SK-N-SH (cell line): ENCODE data around the gene ACP5. TPM values are rescaled to one million over a fixed set of nuclear protein-coding genes. Genes with fewer than 3 reads are reported as not detected.
"Not testable (repeated sequence)": the region's sequence is repeated elsewhere in the genome, so short reads cannot be mapped to it uniquely, and the experiment has no call there.

Source experiments
- CTCF ChIA-PET: fragments of 300-600, 350-600 bp; formaldehyde crosslinking; extraction: SDS; loops from one replicate; lab custom pipeline; 2021; lab: Yijun Ruan, JAX
- POLR2A ChIA-PET: fragments of 350-600 bp; sonication (Branson Sonifier 250); formaldehyde crosslinking; extraction: SDS; loops from one replicate; lab custom pipeline; 2020; ENCODE audit warnings: antibody characterized with exemption, inconsistent platforms; lab: Yijun Ruan, JAX
- DNase-seq: peaks from one replicate; pipeline ENCODE4 v3.0.0; 2012
- H2AFZ ChIP-seq: fragments of 200-600 bp; sonication (generic); 2 replicates; pipeline ENCODE4 v1.8.1; 2016; ENCODE audit warnings: antibody characterized with exemption, mild to moderate bottlenecking, low read depth
- H3F3A ChIP-seq: fragments of 200-600 bp; sonication (generic); replicated peaks from 2 replicates; pipeline ENCODE3; 2016; ENCODE audit warnings: antibody characterized with exemption, mild to moderate bottlenecking; ENCODE audit not compliant: insufficient read depth
- H3K27ac ChIP-seq, 2 experiments: fragments of 200-500 bp in 1 of 2; fragments of 200-600 bp in 1 of 2; sonication (Bioruptor generic) in 1 of 2; sonication (generic), shearing (Covaris generic) in 1 of 2; 2 replicates each; pipeline versions ENCODE4 v1.5.1 to v1.6.1; 2014 to 2016; ENCODE audit warnings: low read depth in 2 of 2, inconsistent platforms in 1 of 2, low read length in 1 of 2, mild to moderate bottlenecking in 1 of 2, mixed read lengths in 1 of 2
- H3K27me3 ChIP-seq: fragments of 200-600 bp; sonication (generic), shearing (Covaris generic); 2 replicates; pipeline ENCODE4 v1.6.1; 2016; ENCODE audit warnings: mixed run types; ENCODE audit not compliant: insufficient read depth
- H3K36me3 ChIP-seq, 2 experiments: fragments of 200-500 bp in 1 of 2; fragments of 200-600 bp in 1 of 2; sonication (Bioruptor generic) in 1 of 2; sonication (generic) in 1 of 2; replicated peaks in 1 of 2; 2 replicates each; pipeline versions ENCODE3 to v1.5.1; 2014 to 2016; ENCODE audit warnings: low read length in 1 of 2, mild to moderate bottlenecking in 1 of 2; ENCODE audit not compliant: insufficient read depth in 2 of 2, control insufficient read depth in 1 of 2
- H3K4me1 ChIP-seq, 2 experiments: fragments of 200-500 bp in 1 of 2; fragments of 200-600 bp in 1 of 2; sonication (Bioruptor generic) in 1 of 2; sonication (generic), shearing (Covaris generic) in 1 of 2; 2 replicates each; pipeline versions ENCODE4 v1.5.1 to v1.6.1; 2014 to 2016; ENCODE audit warnings: low read depth in 1 of 2, low read length in 1 of 2, mixed run types in 1 of 2; ENCODE audit not compliant: insufficient read depth in 2 of 2, control insufficient read depth in 1 of 2
- H3K4me2 ChIP-seq: fragments of 200-600 bp; sonication (generic), shearing (Covaris generic); 2 replicates; pipeline ENCODE4 v1.6.1; 2017; ENCODE audit warnings: mixed run types
- H3K4me3 ChIP-seq, 2 experiments: fragments of 200-500 bp in 1 of 2; fragments of 200-600 bp in 1 of 2; sonication (Bioruptor generic) in 1 of 2; sonication (generic), shearing (Covaris generic) in 1 of 2; 2 replicates each; pipeline versions ENCODE4 v1.5.1 to v1.8.1; 2014 to 2016; ENCODE audit warnings: low read depth in 2 of 2, inconsistent platforms in 1 of 2, low read length in 1 of 2, mild to moderate bottlenecking in 1 of 2, mixed read lengths in 1 of 2, moderate library complexity in 1 of 2
- H3K79me2 ChIP-seq: fragments of 200-600 bp; sonication (generic); 2 replicates; pipeline ENCODE4 v1.8.1; 2017; ENCODE audit warnings: mild to moderate bottlenecking; ENCODE audit not compliant: insufficient read depth
- H3K9ac ChIP-seq: fragments of 200-600 bp; sonication (generic); 2 replicates; pipeline ENCODE4 v1.6.1; 2017; ENCODE audit warnings: mixed run types
- H3K9me2 ChIP-seq: fragments of 200-600 bp; sonication (generic); 2 replicates; pipeline ENCODE4 v1.6.1; 2017; ENCODE audit warnings: mixed run types
- H3K9me3 ChIP-seq: fragments of 200-600 bp; sonication (generic); 2 replicates; pipeline ENCODE4 v1.6.1; 2017; ENCODE audit warnings: mixed run types, mild to moderate bottlenecking, moderate library complexity
- H4K20me1 ChIP-seq: fragments of 200-600 bp; sonication (generic); 2 replicates; pipeline ENCODE4 v1.6.1; 2017; ENCODE audit warnings: mild to moderate bottlenecking, mixed run types; ENCODE audit not compliant: insufficient read depth
- CHD2 ChIP-seq: fragments of 150-350 bp; IDR thresholded peaks from 2 replicates; pipeline ENCODE4 v1.6.1; 2018; ENCODE audit warnings: low read length; ENCODE audit not compliant: partially characterized antibody
- FOXM1 ChIP-seq: IDR thresholded peaks from 2 replicates; pipeline ENCODE4 v1.4.0; 2012; ENCODE audit warnings: low read depth, mild to moderate bottlenecking
- MEF2A ChIP-seq: IDR thresholded peaks from 2 replicates; pipeline ENCODE4 v1.4.0; 2012; ENCODE audit warnings: low read depth, borderline replicate concordance
- MXI1 ChIP-seq: IDR thresholded peaks from 2 replicates; pipeline ENCODE4 v1.6.1; 2012; ENCODE audit warnings: mild to moderate bottlenecking, low read depth, low read length, improper control_type of control experiment
- NRF1 ChIP-seq: IDR thresholded peaks from 2 replicates; pipeline ENCODE4 v1.6.1; 2012; ENCODE audit warnings: low read depth, mild to moderate bottlenecking, low read length
- POLR2AphosphoS5 ChIP-seq: IDR thresholded peaks from 2 replicates; pipeline ENCODE4 v1.6.1; 2012; ENCODE audit warnings: low read depth, low read length
- RAD21 ChIP-seq: IDR thresholded peaks from 2 replicates; pipeline ENCODE4 v1.6.1; 2012; ENCODE audit warnings: mild to moderate bottlenecking, low read length
- RCOR1 ChIP-seq: fragments of 150-350 bp; IDR thresholded peaks from 2 replicates; pipeline ENCODE4 v1.6.1; 2017; ENCODE audit warnings: antibody characterized with exemption, low read length
- RXRA ChIP-seq: IDR thresholded peaks from 2 replicates; pipeline ENCODE4 v1.4.0; 2012; ENCODE audit warnings: low read depth, mild to moderate bottlenecking, borderline replicate concordance
- WGBS: methylation state at CpG from one replicate; pipeline ENCODE4 v1.1.6; 2017; ENCODE audit warnings: low lambda C conversion rate; 5-methylcytosine and 5-hydroxymethylcytosine counted together
- polyA plus RNA-seq, 3 experiments: library from polyadenylated mRNA; depleted of rRNA; stranded (reverse); fragments of >200 nt; gene quantifications; 2 replicates each; pipeline ENCODE4 v1.2.3, GENCODE V29; 2012
- TF ChIP-seq, protein P1 (sequence below): IDR thresholded peaks from 2 replicates; pipeline ENCODE4 v1.4.0; 2012; ENCODE audit warnings: low read depth, borderline replicate concordance
- TF ChIP-seq, protein P2 (sequence below): IDR thresholded peaks from 2 replicates; pipeline ENCODE4 v1.4.0; 2012; ENCODE audit warnings: low read depth, borderline replicate concordance
- TF ChIP-seq, protein P3 (sequence below): fragments of 150-350 bp; IDR thresholded peaks from 2 replicates; pipeline ENCODE4 v1.6.1; 2017; ENCODE audit warnings: antibody characterized with exemption, low read length, low read depth, borderline replicate concordance
- TF ChIP-seq, protein P4 (sequence below): IDR thresholded peaks from 2 replicates; pipeline ENCODE4; 2012

Gene ACP5
- polyA plus RNA-seq, 1 of the 3 experiments (the other 2 are of a cell fraction): 0.87 TPM

DNA sequence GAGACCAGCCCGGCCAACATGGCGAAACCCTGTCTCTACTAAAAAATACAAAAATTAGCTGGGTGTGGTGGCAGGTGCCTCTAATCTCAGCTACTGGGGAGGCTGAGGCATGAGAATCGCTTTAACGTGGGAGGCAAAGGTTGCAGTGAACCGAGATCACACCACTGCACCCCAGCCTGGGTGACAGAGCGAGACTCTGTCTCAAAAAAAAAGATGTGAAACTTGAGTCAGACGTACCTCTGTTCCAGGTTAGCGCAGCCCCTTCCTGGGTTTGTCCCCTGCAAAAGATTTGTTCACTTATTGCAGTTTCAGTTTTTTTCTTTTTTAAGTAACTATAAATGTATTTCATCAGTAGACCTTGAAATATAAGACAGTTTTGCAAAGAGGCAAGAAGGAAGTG is 22.3 kb upstream of the ACP5 start:
- CTCF ChIA-PET: not testable (repeated sequence)
- 99% methylated on average over 8 of the region's 8 CpGs for WGBS

DNA sequence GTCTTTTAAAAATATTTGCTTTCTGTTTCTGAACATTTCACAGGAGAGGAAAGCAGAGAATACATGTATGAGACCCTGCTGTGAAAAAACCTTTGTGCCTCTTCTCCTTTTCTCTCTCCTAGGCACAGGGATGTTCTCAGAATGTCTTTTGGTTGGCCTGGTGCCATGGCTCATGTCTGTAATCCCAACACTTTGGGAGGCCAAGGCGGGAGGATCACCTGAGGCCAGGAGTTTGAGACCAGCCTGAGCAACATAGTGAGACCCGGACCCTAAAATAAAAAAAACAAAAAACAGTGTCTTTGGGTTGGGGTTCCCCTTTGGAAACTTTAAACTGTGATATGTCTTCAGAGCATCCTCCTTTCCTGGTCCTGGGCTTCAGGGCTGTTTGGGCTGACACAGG is 21.3 kb upstream of the ACP5 start:
- Histone ChIP-seq H3K27me3 (no peaks in the 10 kb centered on the region), H3K4me1 (peaks cover 0 to 5% of the 10 kb centered on the region in 2 experiments; a peak in 2 of 4 replicates), H3K4me2 (peak overlapping the region; percentile 90), H3F3A (no peaks in the 10 kb centered on the region), H3K27ac (no peak overlapping the region), H3K9me3 (no peaks in the 10 kb centered on the region), H3K79me2 (peaks cover 65% of the 10 kb centered on the region), H3K9ac (peak overlapping the region; percentile 99; the same call in 1 of the 2 replicates), H3K36me3 (peaks cover 0 to 40% of the 10 kb centered on the region in 2 experiments), H2AFZ (no peak overlapping the region), H3K4me3 (peak overlapping the region; percentile 70 to 96; a peak in 3 of 4 replicates), H3K9me2 (no peaks in the 10 kb centered on the region), H4K20me1 (peaks cover 37% of the 10 kb centered on the region)
- TF ChIP-seq RAD21: no peak
- no peak for TF ChIP-seq RXRA
- TF ChIP-seq, protein P1, sequence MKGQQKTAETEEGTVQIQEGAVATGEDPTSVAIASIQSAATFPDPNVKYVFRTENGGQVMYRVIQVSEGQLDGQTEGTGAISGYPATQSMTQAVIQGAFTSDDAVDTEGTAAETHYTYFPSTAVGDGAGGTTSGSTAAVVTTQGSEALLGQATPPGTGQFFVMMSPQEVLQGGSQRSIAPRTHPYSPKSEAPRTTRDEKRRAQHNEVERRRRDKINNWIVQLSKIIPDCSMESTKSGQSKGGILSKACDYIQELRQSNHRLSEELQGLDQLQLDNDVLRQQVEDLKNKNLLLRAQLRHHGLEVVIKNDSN: no peak
- TF ChIP-seq, protein P2, sequence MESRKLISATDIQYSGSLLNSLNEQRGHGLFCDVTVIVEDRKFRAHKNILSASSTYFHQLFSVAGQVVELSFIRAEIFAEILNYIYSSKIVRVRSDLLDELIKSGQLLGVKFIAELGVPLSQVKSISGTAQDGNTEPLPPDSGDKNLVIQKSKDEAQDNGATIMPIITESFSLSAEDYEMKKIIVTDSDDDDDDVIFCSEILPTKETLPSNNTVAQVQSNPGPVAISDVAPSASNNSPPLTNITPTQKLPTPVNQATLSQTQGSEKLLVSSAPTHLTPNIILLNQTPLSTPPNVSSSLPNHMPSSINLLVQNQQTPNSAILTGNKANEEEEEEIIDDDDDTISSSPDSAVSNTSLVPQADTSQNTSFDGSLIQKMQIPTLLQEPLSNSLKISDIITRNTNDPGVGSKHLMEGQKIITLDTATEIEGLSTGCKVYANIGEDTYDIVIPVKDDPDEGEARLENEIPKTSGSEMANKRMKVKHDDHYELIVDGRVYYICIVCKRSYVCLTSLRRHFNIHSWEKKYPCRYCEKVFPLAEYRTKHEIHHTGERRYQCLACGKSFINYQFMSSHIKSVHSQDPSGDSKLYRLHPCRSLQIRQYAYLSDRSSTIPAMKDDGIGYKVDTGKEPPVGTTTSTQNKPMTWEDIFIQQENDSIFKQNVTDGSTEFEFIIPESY: no peak
- TF ChIP-seq, protein P3, sequence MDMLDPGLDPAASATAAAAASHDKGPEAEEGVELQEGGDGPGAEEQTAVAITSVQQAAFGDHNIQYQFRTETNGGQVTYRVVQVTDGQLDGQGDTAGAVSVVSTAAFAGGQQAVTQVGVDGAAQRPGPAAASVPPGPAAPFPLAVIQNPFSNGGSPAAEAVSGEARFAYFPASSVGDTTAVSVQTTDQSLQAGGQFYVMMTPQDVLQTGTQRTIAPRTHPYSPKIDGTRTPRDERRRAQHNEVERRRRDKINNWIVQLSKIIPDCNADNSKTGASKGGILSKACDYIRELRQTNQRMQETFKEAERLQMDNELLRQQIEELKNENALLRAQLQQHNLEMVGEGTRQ: no peak
- no peak for TF ChIP-seq MXI1
- no peak for TF ChIP-seq MEF2A
- no peak for TF ChIP-seq NRF1
- TF ChIP-seq, protein P4, sequence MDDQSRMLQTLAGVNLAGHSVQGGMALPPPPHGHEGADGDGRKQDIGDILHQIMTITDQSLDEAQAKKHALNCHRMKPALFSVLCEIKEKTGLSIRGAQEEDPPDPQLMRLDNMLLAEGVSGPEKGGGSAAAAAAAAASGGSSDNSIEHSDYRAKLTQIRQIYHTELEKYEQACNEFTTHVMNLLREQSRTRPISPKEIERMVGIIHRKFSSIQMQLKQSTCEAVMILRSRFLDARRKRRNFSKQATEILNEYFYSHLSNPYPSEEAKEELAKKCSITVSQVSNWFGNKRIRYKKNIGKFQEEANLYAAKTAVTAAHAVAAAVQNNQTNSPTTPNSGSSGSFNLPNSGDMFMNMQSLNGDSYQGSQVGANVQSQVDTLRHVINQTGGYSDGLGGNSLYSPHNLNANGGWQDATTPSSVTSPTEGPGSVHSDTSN: no peak
- TF ChIP-seq CHD2: no peak
- no peak for TF ChIP-seq RCOR1
- TF ChIP-seq POLR2AphosphoS5: no peak
- no peak for TF ChIP-seq FOXM1
- ChIA-PET CTCF (no interaction called here), POLR2A (no interaction called here)
- WGBS: 97% methylated on average over 2 of the region's 2 CpGs
- DNase-seq: no peak

More for the DNA sequence above, 22.3 kb upstream of the ACP5 start:
- H3K9ac ChIP-seq, DNase-seq, H3K4me2 ChIP-seq, H3K4me1 ChIP-seq, H3K9me3 ChIP-seq, H3K9me2 ChIP-seq, H3K27me3 ChIP-seq, H2AFZ ChIP-seq, H3F3A ChIP-seq, H3K4me3 ChIP-seq, H3K27ac ChIP-seq, POLR2A ChIA-PET: not testable (repeated sequence)
- Histone ChIP-seq H3K36me3 (peaks cover 7 to 50% of the 10 kb centered on the region in 2 experiments), H3K79me2 (peaks cover 75% of the 10 kb centered on the region), H4K20me1 (peaks cover 44% of the 10 kb centered on the region)
